Psoas muscle (tissue), 8 donors: Measurements from ENCODE around the gene ACBD3. TPM values are rescaled to one million over a fixed set of nuclear protein-coding genes. Genes with fewer than 3 reads are reported as not detected.

Source experiments
- ATAC-seq, 4 donors: fragments of 200-7000 bp; cut with Tn5 transposase; one replicate each; pipeline ENCODE4 v1.9.1; 2020; ENCODE audit warnings: moderate library complexity in 3 of 4, mild to moderate bottlenecking in 2 of 4
- DNase-seq, 2 donors: peaks; one replicate each; pipeline ENCODE4 v3.0.0-alpha.2; 2020
- H3K27ac ChIP-seq: fragments of 200-600 bp; one replicate; pipeline ENCODE4 v1.8.0; 2022
- H3K27me3 ChIP-seq, 3 donors: fragments of 200-600 bp in 1 of 3; one replicate each; pipeline versions ENCODE4 v1.6.1 to v1.8.0; 2013 to 2022; ENCODE audit warnings: low read length in 2 of 3, mild to moderate bottlenecking in 2 of 3, moderate library complexity in 1 of 3; ENCODE audit not compliant: insufficient read depth in 3 of 3
- H3K36me3 ChIP-seq, 2 donors: fragments of 200-600 bp in 1 of 2; one replicate each; pipeline versions ENCODE4 v1.6.1 to v1.8.0; 2013 to 2022; ENCODE audit warnings: low read depth in 1 of 2, mild to moderate bottlenecking in 1 of 2, moderate library complexity in 1 of 2; ENCODE audit not compliant: insufficient read depth in 1 of 2
- H3K4me1 ChIP-seq: fragments of 200-600 bp; one replicate; pipeline ENCODE4 v1.8.0; 2022
- H3K4me3 ChIP-seq: fragments of 200-600 bp; one replicate; pipeline ENCODE4 v1.8.0; 2022; ENCODE audit warnings: mild to moderate bottlenecking
- H3K9me3 ChIP-seq: fragments of 200-600 bp; one replicate; pipeline ENCODE4 v1.8.0; 2022
- CTCF ChIP-seq: fragments of 200-600 bp; IDR thresholded peaks from one replicate; pipeline ENCODE4 v1.8.0; 2022; ENCODE audit warnings: antibody characterized with exemption
- WGBS, 3 donors: extraction: QIAGEN DNeasy Blood & Tissue Kit; methylation state at CpG; one replicate each; pipeline versions ENCODE4 v1.1.6 to v1.1.7; 2013; 5-methylcytosine and 5-hydroxymethylcytosine counted together
- intact Hi-C, 2 donors: fragments of 100-400 bp; cut with DNase I; formaldehyde crosslinking; loops; one replicate each; pipeline versions ENCODE4 v1.11.0 to v1.14.2; 2022
- polyA plus RNA-seq, 3 donors: library from polyadenylated mRNA; stranded (reverse); fragments of 200-250 nt; gene quantifications; one replicate each; pipeline ENCODE4 v1.2.3, GENCODE V29; 2013
- total RNA-seq, 4 donors: library from RNA; stranded (reverse); fragmentation: NEBNext Ultra II Directional in 2 of 4; extraction: Animal tissue kit (Norgen Biotek cat#: 25700) in 2 of 4; gene quantifications; one replicate each; pipeline versions ENCODE4 v1.2.1 to v1.2.4, GENCODE V29; 2021 to 2023
- donor health status: healthy with polysubstance abuse.
- donor health status: DM: no; HTN: no; CAD: no; lungs with moderate emphysema.
- donor health status: Bipolar disorder and iron deficiency.
- donor health status: healthy.
- donor health status: DM: yes; HTN: yes; CAD: no.
- donor health status: DM: no; HTN: no; CAD: no.
- donor health status: DM: no; HTN: no; CAD: no.
- donor health status: DM: yes; HTN: yes; CAD: no.

Gene ACBD3
- total and polyA plus RNA-seq, 7 donors: 13.4 to 35.0 (median 29.3) TPM

- Histone ChIP-seq H3K4me1 (no peaks in the 10 kb centered on the region), H3K27ac (no peak overlapping the region), H3K27me3 (peaks cover 0 to 39% (median 10%) of the 10 kb centered on the region in 3 donors), H3K4me3 (peak overlapping the region; percentile 53), H3K9me3 (no peaks in the 10 kb centered on the region), H3K36me3 (peaks cover 0 to 2% of the 10 kb centered on the region in 2 donors)
- ATAC-seq: no peak
- no peak for DNase-seq
- WGBS, 3 donors: 1 to 2% (median 1%) methylated on average over 34 to 55 of the region's 55 CpGs
- intact Hi-C loops: no loop called here
- no peak for TF ChIP-seq CTCF
These were observed 37.3 kb upstream of the ACBD3 start for GRCh38 chr1:226223786-226224244.

- H3K36me3 ChIP-seq: peaks cover 0 to 2% of the 10 kb centered on the region in 2 donors
- no peaks in the 10 kb centered on the region for H3K9me3 ChIP-seq
- intact Hi-C loops: no loop called here
- ATAC-seq (peak in 1 of 4 donors; percentile 40), DNase-seq (no peak)
- no peaks in the 10 kb centered on the region for H3K4me1 ChIP-seq
- peak within 1 kb of the TSS; percentile 53 for H3K4me3 ChIP-seq
- TF ChIP-seq CTCF: no peak
- no peak within 1 kb of the TSS for H3K27ac ChIP-seq
- WGBS, 3 donors: 5 to 17% (median 10%) methylated on average over 21 to 62 of the region's 62 CpGs
- peaks cover 0 to 39% (median 10%) of the 10 kb centered on the region in 3 donors for H3K27me3 ChIP-seq
These were observed 36.7 kb upstream of the ACBD3 start, which contains the start of gene MIXL1 for GRCh38 chr1:226223157-226223785. MIXL1 (plus strand) TSS chr1:226223664; CDS start chr1:226223682, 18 bp downstream.

- Histone ChIP-seq H3K36me3 (peaks cover 0 to 2% of the 10 kb centered on the region in 2 donors), H3K27me3 (peaks cover 0 to 39% (median 10%) of the 10 kb centered on the region in 3 donors), H3K9me3 (no peaks in the 10 kb centered on the region), H3K4me1 (no peaks in the 10 kb centered on the region), H3K4me3 (no peak overlapping the region), H3K27ac (no peak overlapping the region)
- intact Hi-C loops: no loop called here
- ATAC-seq: no peak
- no peak for TF ChIP-seq CTCF
- 93% methylated on average over 10 of the region's 10 CpGs for WGBS, 3 donors
- DNase-seq: no peak
These were observed 36.1 kb upstream of the ACBD3 start for GRCh38 chr1:226222686-226223085.

- WGBS, 3 donors: 40 to 45% (median 43%) methylated on average over 11 of the region's 11 CpGs
- ATAC-seq: no peak
- H3K27me3 ChIP-seq: peaks cover 0 to 31% (median 10%) of the 10 kb centered on the region in 3 donors
These were observed 34.1 kb upstream of the ACBD3 start for GRCh38 chr1:226220473-226221189.

More at GRCh38 chr1:226220473-226221189, 34.1 kb upstream of the ACBD3 start:
- intact Hi-C loops: no loop called here
- TF ChIP-seq CTCF: no peak
- H3K4me3 ChIP-seq: no peak overlapping the region
- no peak for DNase-seq
- peaks cover 0 to under 1% of the 10 kb centered on the region in 2 donors for H3K36me3 ChIP-seq
- no peak overlapping the region for H3K27ac ChIP-seq
- H3K9me3 ChIP-seq: no peaks in the 10 kb centered on the region
- H3K4me1 ChIP-seq: no peaks in the 10 kb centered on the region
